Measurements from ENCODE around the gene SLC25A26. TPM values are rescaled to one million over a fixed set of nuclear protein-coding genes. Genes with fewer than 3 reads are reported as not detected.
A peak's percentile ranks its signal among the peaks of the same experiment; 100 is the strongest.

The SLC25A26 gene
- total and polyA plus RNA-seq, 2 donors (not counting 1 experiment from before 2014, with no cell fraction given) = 14.2 to 29.0 TPM

DNA sequence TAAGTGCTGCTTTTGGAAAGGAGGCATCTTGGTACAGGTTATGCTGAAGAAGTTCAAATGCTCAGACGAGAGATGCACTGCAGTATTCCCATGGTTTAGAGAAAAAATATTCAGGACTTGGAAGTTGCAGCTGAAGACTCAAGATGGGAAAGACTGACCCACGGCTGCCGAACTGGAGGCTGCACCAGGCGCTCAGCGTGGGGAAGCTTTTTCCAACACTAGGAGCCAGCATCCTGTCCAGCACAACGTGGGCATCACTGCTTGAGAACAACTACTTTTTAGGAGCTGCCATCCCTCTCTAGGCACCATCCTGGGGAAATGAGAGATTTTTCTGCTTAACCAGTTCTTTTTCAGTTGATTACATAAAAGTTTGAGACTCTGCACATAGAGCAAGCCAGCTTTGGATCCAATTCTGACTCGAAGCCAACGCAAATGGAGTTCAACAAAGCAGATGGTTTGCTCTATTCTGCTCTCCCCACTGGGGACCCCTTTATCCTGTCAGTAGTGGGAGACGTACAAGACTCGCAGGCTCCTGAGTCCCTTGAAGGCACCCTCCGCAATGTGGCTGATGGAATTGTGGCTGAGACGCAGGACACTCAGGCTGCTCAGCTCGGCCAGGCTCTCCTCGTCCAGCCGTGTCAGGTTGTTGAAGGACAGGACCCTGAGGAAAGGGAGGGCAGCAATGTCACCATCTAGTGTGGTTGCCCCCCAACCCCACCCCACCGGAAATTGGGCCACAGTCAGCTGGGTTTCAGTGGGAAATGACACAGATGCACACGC is 186.2 kb downstream of the SLC25A26 start:
- Histone ChIP-seq H3K27ac (ENCODE audit: insufficient read depth, low read length) (no peak overlapping the region), H3K27me3 (ENCODE audit: control insufficient read depth, insufficient read depth, low read length) (no peaks in the 10 kb centered on the region), H2AFZ (ENCODE audit: low read length) (no peak overlapping the region), H3K36me3 (ENCODE audit: control insufficient read depth, insufficient read depth, low read length) (peaks cover 12% of the 10 kb centered on the region), H3K79me2 (ENCODE audit: control insufficient read depth, insufficient read depth, low read length) (no peaks in the 10 kb centered on the region), H3K4me1 (ENCODE audit: control insufficient read depth, extremely low read depth, insufficient read depth, low read length) (peaks cover 37% of the 10 kb centered on the region), H3K9me3 (ENCODE audit: control insufficient read depth, insufficient read depth, low read depth, low read length) (no peaks in the 10 kb centered on the region), H3K9ac (ENCODE audit: insufficient read depth, low read length) (no peak overlapping the region), H4K20me1 (ENCODE audit: control insufficient read depth, extremely low read depth, insufficient read depth, low read length) (no peaks in the 10 kb centered on the region), H3K4me2 (ENCODE audit: extremely low read depth, insufficient read depth, low read length) (no peak overlapping the region), H3K4me3 (replicated peaks in 1 of 4; ENCODE audit: control extremely low read depth in 1 of 4, insufficient read depth in 1 of 4, low read depth in 3 of 4, low read length in 4 of 4) (no peak overlapping the region)
- no peak for DNase-seq (ENCODE audit: low read depth in 2 of 2)
- TF ChIP-seq, protein P1, sequence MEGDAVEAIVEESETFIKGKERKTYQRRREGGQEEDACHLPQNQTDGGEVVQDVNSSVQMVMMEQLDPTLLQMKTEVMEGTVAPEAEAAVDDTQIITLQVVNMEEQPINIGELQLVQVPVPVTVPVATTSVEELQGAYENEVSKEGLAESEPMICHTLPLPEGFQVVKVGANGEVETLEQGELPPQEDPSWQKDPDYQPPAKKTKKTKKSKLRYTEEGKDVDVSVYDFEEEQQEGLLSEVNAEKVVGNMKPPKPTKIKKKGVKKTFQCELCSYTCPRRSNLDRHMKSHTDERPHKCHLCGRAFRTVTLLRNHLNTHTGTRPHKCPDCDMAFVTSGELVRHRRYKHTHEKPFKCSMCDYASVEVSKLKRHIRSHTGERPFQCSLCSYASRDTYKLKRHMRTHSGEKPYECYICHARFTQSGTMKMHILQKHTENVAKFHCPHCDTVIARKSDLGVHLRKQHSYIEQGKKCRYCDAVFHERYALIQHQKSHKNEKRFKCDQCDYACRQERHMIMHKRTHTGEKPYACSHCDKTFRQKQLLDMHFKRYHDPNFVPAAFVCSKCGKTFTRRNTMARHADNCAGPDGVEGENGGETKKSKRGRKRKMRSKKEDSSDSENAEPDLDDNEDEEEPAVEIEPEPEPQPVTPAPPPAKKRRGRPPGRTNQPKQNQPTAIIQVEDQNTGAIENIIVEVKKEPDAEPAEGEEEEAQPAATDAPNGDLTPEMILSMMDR (conservative IDR thresholded peaks at IDR 0.05 in 1 of 2, IDR thresholded peaks at IDR 0.05 in 1 of 2; ENCODE audit: low read depth in 1 of 2, low read length in 2 of 2) = no peak
- no peak for TF ChIP-seq EZH2 (IDR thresholded peaks at IDR 0.05; ENCODE audit: low read length, missing control alignments)

DNA sequence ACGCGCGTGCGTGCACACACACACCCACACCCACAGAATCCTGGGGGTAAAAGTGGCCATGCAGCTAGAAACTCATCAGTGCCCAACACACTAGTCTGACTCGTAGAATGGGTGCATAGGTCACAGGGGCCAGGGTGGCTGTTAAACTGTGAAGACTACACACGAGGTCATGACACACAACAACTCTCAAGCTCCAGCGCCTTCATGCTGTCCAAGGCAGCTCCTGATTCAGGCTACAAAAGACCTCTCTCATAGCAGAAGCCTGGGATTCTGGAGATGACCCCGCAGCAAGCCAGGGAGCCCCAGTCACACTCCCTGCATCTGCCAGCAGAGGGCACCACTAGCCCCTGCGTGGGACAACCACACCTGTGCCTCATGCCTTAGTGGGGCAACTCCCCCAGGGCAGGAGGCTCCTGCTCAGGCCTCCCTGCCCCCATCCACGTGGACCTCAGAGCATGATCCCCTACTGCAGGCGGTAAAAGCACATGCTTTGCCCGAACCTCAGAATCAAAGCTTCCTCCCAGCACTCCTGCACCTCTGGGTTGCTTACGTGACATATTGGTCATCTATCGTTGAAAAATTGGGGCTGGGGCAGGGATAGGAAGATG is 186.9 kb downstream of the SLC25A26 start:
- Histone ChIP-seq H2AFZ (ENCODE audit: low read length) (no peak overlapping the region), H3K4me3 (replicated peaks in 1 of 4; ENCODE audit: control extremely low read depth in 1 of 4, insufficient read depth in 1 of 4, low read depth in 3 of 4, low read length in 4 of 4) (no peak overlapping the region), H3K27me3 (ENCODE audit: control insufficient read depth, insufficient read depth, low read length) (no peaks in the 10 kb centered on the region), H3K79me2 (ENCODE audit: control insufficient read depth, insufficient read depth, low read length) (no peaks in the 10 kb centered on the region), H3K4me2 (ENCODE audit: extremely low read depth, insufficient read depth, low read length) (no peak overlapping the region), H3K27ac (ENCODE audit: insufficient read depth, low read length) (no peak overlapping the region), H3K9me3 (ENCODE audit: control insufficient read depth, insufficient read depth, low read depth, low read length) (no peaks in the 10 kb centered on the region), H3K9ac (ENCODE audit: insufficient read depth, low read length) (no peak overlapping the region), H4K20me1 (ENCODE audit: control insufficient read depth, extremely low read depth, insufficient read depth, low read length) (no peaks in the 10 kb centered on the region), H3K36me3 (ENCODE audit: control insufficient read depth, insufficient read depth, low read length) (peaks cover 18% of the 10 kb centered on the region), H3K4me1 (ENCODE audit: control insufficient read depth, extremely low read depth, insufficient read depth, low read length) (peaks cover 40% of the 10 kb centered on the region)
- TF ChIP-seq, protein P1 (conservative IDR thresholded peaks at IDR 0.05 in 1 of 2, IDR thresholded peaks at IDR 0.05 in 1 of 2; ENCODE audit: low read depth in 1 of 2, low read length in 2 of 2) = peak; percentile 89 to 92
- TF ChIP-seq EZH2 (IDR thresholded peaks at IDR 0.05; ENCODE audit: low read length, missing control alignments) = no peak
- DNase-seq (ENCODE audit: low read depth in 2 of 2) = peak; percentile 37 to 55
